Measurements from ENCODE around the gene ATP2B3. TPM values are rescaled to one million over a fixed set of nuclear protein-coding genes. Genes with fewer than 3 reads are reported as not detected.

Gene ATP2B3
- total RNA-seq, 4 donors from 2014 or later = 0.13 to 0.37 (median 0.31) TPM; not detected in 1

- H3K4me1 ChIP-seq = peaks cover 0 to 21% (median 0%) of the 10 kb centered on the region in 3 donors
- H3K9me3 ChIP-seq = no peaks in the 10 kb centered on the region
- no peaks in the 10 kb centered on the region for H3K27me3 ChIP-seq
- H3K4me3 ChIP-seq = no peak overlapping the region
- no peak overlapping the region for H3K27ac ChIP-seq
- ATAC-seq = no peak
- H3K36me3 ChIP-seq = no peaks in the 10 kb centered on the region
- 86% methylated on average over 5 of the region's 26 CpGs; no CpG with 5 or more reads in 1 of the 2 donors for WGBS, 2 donors (ENCODE audit: low coverage in 1 of 2)
- TF ChIP-seq EP300 (IDR thresholded peaks at IDR 0.05) (no peak), CTCF (IDR thresholded peaks at IDR 0.05) (no peak), POLR2AphosphoS5 (IDR thresholded peaks at IDR 0.05) (no peak), POLR2A (IDR thresholded peaks at IDR 0.05) (no peak)
Observed at GRCh38 chrX:153504445-153505016, 12.9 kb upstream of the ATP2B3 start.

- Histone ChIP-seq H3K4me3 (no peak overlapping the region), H3K27ac (no peak overlapping the region), H3K27me3 (no peaks in the 10 kb centered on the region), H3K36me3 (no peaks in the 10 kb centered on the region), H3K4me1 (peaks cover 0 to 13% (median 0%) of the 10 kb centered on the region in 3 donors), H3K9me3 (no peaks in the 10 kb centered on the region)
- no peak for TF ChIP-seq EP300 (IDR thresholded peaks at IDR 0.05)
- WGBS, 2 donors (ENCODE audit: low coverage in 1 of 2) = 17% methylated on average over 1 of the region's 18 CpGs; no CpG with 5 or more reads in 1 of the 2 donors
- no peak for ATAC-seq
Observed at GRCh38 chrX:153505361-153505760, 12.1 kb upstream of the ATP2B3 start.

GRCh38 chrX:153507484-153508178 is 9.8 kb upstream of the ATP2B3 start:
- peaks cover 0 to 9% (median 0%) of the 10 kb centered on the region in 3 donors for H3K4me1 ChIP-seq
- H3K9me3 ChIP-seq = no peaks in the 10 kb centered on the region
- H3K36me3 ChIP-seq = no peaks in the 10 kb centered on the region
- no peak overlapping the region for H3K27ac ChIP-seq
- WGBS, 2 donors (ENCODE audit: low coverage in 1 of 2) = 16% methylated on average over 5 of the region's 19 CpGs; no CpG with 5 or more reads in 1 of the 2 donors
- ATAC-seq = peak; percentile 85
- peak in 3 of 4 experiments; percentile 85 to 90 (median 89) for TF ChIP-seq CTCF (IDR thresholded peaks at IDR 0.05)
- TF ChIP-seq POLR2AphosphoS5 (IDR thresholded peaks at IDR 0.05) = peak; percentile 39
- no peak for TF ChIP-seq POLR2A (IDR thresholded peaks at IDR 0.05)
- TF ChIP-seq EP300 (IDR thresholded peaks at IDR 0.05) = no peak
- H3K4me3 ChIP-seq = no peak overlapping the region
- no peaks in the 10 kb centered on the region for H3K27me3 ChIP-seq

DNA sequence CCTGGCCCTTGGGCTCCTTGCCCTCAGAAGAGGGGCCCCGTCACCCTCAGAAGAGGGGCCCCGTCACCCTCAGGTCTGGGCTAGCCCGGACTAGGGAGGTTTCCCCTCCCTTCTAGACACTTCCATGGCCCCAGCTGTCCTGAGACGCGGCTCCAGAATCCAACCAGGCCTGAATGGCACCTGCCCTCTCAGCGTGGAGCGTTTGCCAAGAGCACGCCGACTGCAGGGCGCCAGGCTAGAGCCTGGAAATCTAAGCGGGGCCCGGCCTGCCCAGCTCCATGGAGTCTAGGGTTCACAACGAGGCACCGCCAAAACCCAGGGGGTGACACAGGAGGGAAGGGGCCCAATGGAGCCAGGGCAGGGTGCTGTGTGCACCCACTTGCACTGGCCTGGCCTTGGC is 7.8 kb upstream of the ATP2B3 start:
- no peak overlapping the region for H3K4me3 ChIP-seq
- H3K9me3 ChIP-seq = no peaks in the 10 kb centered on the region
- peaks cover 0 to 9% (median 0%) of the 10 kb centered on the region in 3 donors for H3K4me1 ChIP-seq
- no peak for TF ChIP-seq POLR2A (IDR thresholded peaks at IDR 0.05)
- TF ChIP-seq EP300 (IDR thresholded peaks at IDR 0.05) = no peak
- no peak for TF ChIP-seq CTCF (IDR thresholded peaks at IDR 0.05)
- no peak for TF ChIP-seq POLR2AphosphoS5 (IDR thresholded peaks at IDR 0.05)
- no peak for ATAC-seq
- no peak overlapping the region for H3K27ac ChIP-seq
- no CpG with 5 or more reads among the region's 14 CpGs for WGBS, 2 donors (ENCODE audit: low coverage in 1 of 2)
- no peaks in the 10 kb centered on the region for H3K27me3 ChIP-seq
- H3K36me3 ChIP-seq = no peaks in the 10 kb centered on the region

DNA sequence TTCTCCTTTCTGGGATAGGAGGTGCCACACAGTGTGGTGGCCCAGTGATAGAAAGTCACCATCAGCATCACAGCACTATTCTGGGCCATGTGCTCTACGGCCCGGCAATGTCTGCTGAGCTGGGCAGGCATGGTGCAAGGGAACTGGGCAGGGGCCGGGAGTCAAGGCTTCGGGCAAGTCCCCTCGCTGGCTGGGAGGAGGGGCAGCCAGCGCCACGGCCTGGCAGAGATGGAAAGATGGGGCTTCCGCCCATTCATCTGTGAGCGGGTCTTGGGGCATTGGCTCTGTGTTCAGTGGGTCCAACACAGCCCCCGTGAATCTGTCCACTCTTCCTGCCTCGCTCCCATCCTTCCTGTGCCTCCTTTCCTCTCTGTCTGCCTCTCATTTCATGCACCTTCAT is 7.1 kb upstream of the ATP2B3 start:
- no peak overlapping the region for H3K27ac ChIP-seq
- H3K4me3 ChIP-seq = no peak overlapping the region
- peaks cover 0 to 9% (median 0%) of the 10 kb centered on the region in 3 donors for H3K4me1 ChIP-seq
- H3K9me3 ChIP-seq = no peaks in the 10 kb centered on the region
- no peak for ATAC-seq
- WGBS, 2 donors (ENCODE audit: low coverage in 1 of 2) = 48% methylated on average over 3 of the region's 11 CpGs; no CpG with 5 or more reads in 1 of the 2 donors
- no peaks in the 10 kb centered on the region for H3K27me3 ChIP-seq
- TF ChIP-seq POLR2A (IDR thresholded peaks at IDR 0.05) (no peak), CTCF (IDR thresholded peaks at IDR 0.05) (no peak), EP300 (IDR thresholded peaks at IDR 0.05) (no peak), POLR2AphosphoS5 (IDR thresholded peaks at IDR 0.05) (no peak)
- H3K36me3 ChIP-seq = no peaks in the 10 kb centered on the region
